Body of pancreas (tissue), 4 donors: ENCODE results near the gene HDHD3. TPM values are rescaled to one million over a fixed set of nuclear protein-coding genes. Genes with fewer than 3 reads are reported as not detected.
A peak's percentile ranks its signal among the peaks of the same experiment; 100 is the strongest.

Experiments
- ATAC-seq: fragments of 150-250 bp; one replicate; pipeline ENCODE4 v1.9.1; 2016
- DNase-seq, 4 donors: peaks; one replicate each; pipeline ENCODE4 v3.0.0-alpha.2; 2019
- H3K27ac ChIP-seq, 4 donors: fragments of 200-600 bp; sonication (generic); 1 replicate in 3 of 4; 2 replicates in 1 of 4; pipeline versions ENCODE4 v1.5.1 to v1.6.1; 2016 to 2019; ENCODE audit warnings: mild to moderate bottlenecking in 1 of 4, mixed read lengths in 1 of 4, moderate library complexity in 1 of 4
- H3K27me3 ChIP-seq, 2 donors: fragments of 200-600 bp; sonication (generic); one replicate each; pipeline ENCODE4 v1.6.0; 2016; ENCODE audit warnings: mild to moderate bottlenecking in 1 of 2
- H3K36me3 ChIP-seq, 2 donors: fragments of 200-600 bp; sonication (generic); replicated peaks in 1 of 2; 2 replicates each; pipeline ENCODE4 v1.5.1; 2016; ENCODE audit warnings: low read depth in 2 of 2; ENCODE audit not compliant: insufficient read depth in 1 of 2
- H3K4me1 ChIP-seq: fragments of 200-600 bp; sonication (generic); one replicate; pipeline ENCODE4 v1.6.0; 2016
- H3K4me3 ChIP-seq, 2 donors: fragments of 200-600 bp; sonication (generic); 1 replicate in 1 of 2; 2 replicates in 1 of 2; pipeline ENCODE4 v1.5.1; 2016 to 2019
- H3K9me3 ChIP-seq, 3 donors: fragments of 200-600 bp; sonication (generic); 1 replicate in 2 of 3; 2 replicates in 1 of 3; pipeline ENCODE4 v1.5.1; 2016
- CTCF ChIP-seq, 7 experiments: fragments of 450-650 bp in 4 of 7; fragments of 200-600 bp in 3 of 7; sonication (generic) in 3 of 7; IDR thresholded peaks; one replicate each; pipeline ENCODE4 v1.5.1; 2016 to 2019; ENCODE audit warnings: antibody characterized with exemption in 7 of 7
- POLR2A ChIP-seq, 3 donors: fragments of 450-650 bp; IDR thresholded peaks; one replicate each; pipeline ENCODE4 v1.6.1; 2016; ENCODE audit warnings: antibody characterized with exemption in 3 of 3, mild to moderate bottlenecking in 2 of 3
- WGBS, 2 donors: methylation state at CpG; one replicate each; pipeline ENCODE4 v1.1.5; 2017; 5-methylcytosine and 5-hydroxymethylcytosine counted together
- intact Hi-C: fragments of 100-400 bp; cut with DNase I; formaldehyde crosslinking; loops from one replicate; pipeline ENCODE4 v1.15.1; 2023
- total RNA-seq, 2 donors: library from RNA; depleted of rRNA; stranded (reverse); fragments of >200 nt; gene quantifications; one replicate each; pipeline ENCODE4 v1.1.0, GENCODE V29; 2016

Gene HDHD3
- total RNA-seq, 2 donors from 2014 or later: 38.9 to 51.9 TPM

DNA sequence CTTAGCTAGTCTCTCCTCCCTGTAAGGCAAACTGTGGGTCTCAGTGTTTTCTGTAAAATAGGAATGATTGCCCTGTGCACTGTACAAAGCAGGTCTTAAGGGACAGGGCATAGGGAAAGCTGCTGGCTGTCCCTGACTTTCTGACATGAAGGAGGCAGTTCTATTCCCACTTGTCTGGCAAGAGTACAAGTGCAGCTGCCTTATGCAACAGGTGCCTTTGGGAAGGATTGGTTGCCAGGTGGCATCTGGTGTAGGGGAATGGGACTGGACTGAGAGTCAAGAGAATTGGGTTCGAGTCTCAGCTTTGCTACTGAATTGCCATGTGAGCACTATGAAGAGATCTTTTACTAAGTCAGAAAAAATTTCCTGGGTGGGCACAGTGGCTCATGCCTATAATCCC is 17.4 kb downstream of the HDHD3 start:
- H3K36me3 ChIP-seq: no peaks in the 10 kb centered on the region
- no peaks in the 10 kb centered on the region for H3K9me3 ChIP-seq
- no peaks in the 10 kb centered on the region for H3K27me3 ChIP-seq
- ATAC-seq (peak; percentile 82), DNase-seq (peak; percentile 74 to 85 (median 83))
- H3K4me3 ChIP-seq: no peak overlapping the region
- H3K27ac ChIP-seq: peak overlapping the region in 2 of 4 donors; percentile 14 to 17
- TF ChIP-seq CTCF (IDR thresholded peaks at IDR 0.05) (no peak), POLR2A (IDR thresholded peaks at IDR 0.05) (no peak)
- WGBS, 2 donors: 56 to 75% methylated on average over 1 of the region's 1 CpG
- intact Hi-C loops: no loop called here
- H3K4me1 ChIP-seq: peaks cover 13% of the 10 kb centered on the region

GRCh38 chr9:113356686-113357292 is 20.0 kb downstream of the HDHD3 start:
- H3K4me3 ChIP-seq: no peak overlapping the region
- ATAC-seq (no peak), DNase-seq (no peak)
- intact Hi-C loops: no loop called here
- no peaks in the 10 kb centered on the region for H3K27me3 ChIP-seq
- H3K36me3 ChIP-seq: no peaks in the 10 kb centered on the region
- no peaks in the 10 kb centered on the region for H3K9me3 ChIP-seq
- 71 to 76% methylated on average over 7 of the region's 7 CpGs for WGBS, 2 donors
- TF ChIP-seq POLR2A (IDR thresholded peaks at IDR 0.05): no peak
- no peak for TF ChIP-seq CTCF (IDR thresholded peaks at IDR 0.05)
- no peak overlapping the region for H3K27ac ChIP-seq
- peaks cover 13% of the 10 kb centered on the region for H3K4me1 ChIP-seq

- Histone ChIP-seq H3K4me1 (peaks cover 27% of the 10 kb centered on the region), H3K27me3 (no peaks in the 10 kb centered on the region), H3K4me3 (no peak overlapping the region), H3K27ac (no peak overlapping the region), H3K36me3 (no peaks in the 10 kb centered on the region), H3K9me3 (no peaks in the 10 kb centered on the region)
- peak in 2 of 7 experiments; percentile 11 to 28 for TF ChIP-seq CTCF (IDR thresholded peaks at IDR 0.05)
- no peak for TF ChIP-seq POLR2A (IDR thresholded peaks at IDR 0.05)
- 92 to 100% methylated on average over 2 to 4 of the region's 4 CpGs for WGBS, 2 donors
- ATAC-seq (no peak), DNase-seq (no peak)
- intact Hi-C loops: no loop called here
Measured at GRCh38 chr9:113355040-113355596, 21.7 kb downstream of the HDHD3 start.

DNA sequence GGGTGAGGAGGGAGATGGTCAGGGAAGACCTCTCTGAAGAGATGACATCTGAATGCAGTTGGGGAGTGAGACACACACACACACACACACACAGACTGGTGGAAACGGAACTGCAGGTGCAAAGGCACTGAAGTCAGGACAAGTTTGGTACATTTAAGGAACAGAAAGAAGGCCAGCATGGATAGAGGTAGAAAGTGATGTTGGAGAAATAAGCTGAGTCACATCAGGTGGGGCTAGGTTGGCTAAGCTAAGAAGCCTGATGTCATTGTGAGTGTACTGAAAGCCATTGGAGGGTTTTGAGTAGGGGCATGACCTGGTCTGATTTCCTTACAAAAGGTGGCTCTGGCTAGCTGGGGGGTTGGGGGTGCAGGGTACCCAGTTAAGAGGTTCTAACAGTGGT is 24.4 kb downstream of the HDHD3 start:
- H3K36me3 ChIP-seq: no peaks in the 10 kb centered on the region
- no peaks in the 10 kb centered on the region for H3K27me3 ChIP-seq
- no peak for TF ChIP-seq POLR2A (IDR thresholded peaks at IDR 0.05)
- TF ChIP-seq CTCF (IDR thresholded peaks at IDR 0.05): no peak
- H3K9me3 ChIP-seq: no peaks in the 10 kb centered on the region
- DNase-seq (no peak), ATAC-seq (no peak)
- H3K4me3 ChIP-seq: no peak overlapping the region
- intact Hi-C loops: no loop called here
- peaks cover 20% of the 10 kb centered on the region for H3K4me1 ChIP-seq
- H3K27ac ChIP-seq: no peak overlapping the region
- WGBS, 2 donors: 50 to 77% methylated on average over 1 of the region's 1 CpG

- H3K27me3 ChIP-seq: no peaks in the 10 kb centered on the region
- DNase-seq (no peak), ATAC-seq (no peak)
- no peak overlapping the region for H3K27ac ChIP-seq
- 74 to 81% methylated on average over 6 of the region's 6 CpGs for WGBS, 2 donors
- peaks cover 18% of the 10 kb centered on the region for H3K4me1 ChIP-seq
- intact Hi-C loops: no loop called here
- TF ChIP-seq CTCF (IDR thresholded peaks at IDR 0.05) (no peak), POLR2A (IDR thresholded peaks at IDR 0.05) (no peak)
- no peaks in the 10 kb centered on the region for H3K9me3 ChIP-seq
- no peaks in the 10 kb centered on the region for H3K36me3 ChIP-seq
- no peak overlapping the region for H3K4me3 ChIP-seq
Measured at GRCh38 chr9:113352006-113352405, 24.8 kb downstream of the HDHD3 start.
